ENCODE measurements around the gene ASB11. TPM values are rescaled to one million over a fixed set of nuclear protein-coding genes. Genes with fewer than 3 reads are reported as not detected.
"Not testable (repeated sequence)": the region's sequence is repeated elsewhere in the genome, so short reads cannot be mapped to it uniquely, and the experiment has no call there.

The ASB11 gene
- total and polyA plus RNA-seq, 4 experiments from 2014 or later: not detected

GRCh38 chrX:15310117-15310516 is 5.3 kb downstream of the ASB11 start:
- no peak for DNase-seq
- intact Hi-C loops (cut with micrococcal nuclease): no loop called here
- ChIA-PET CTCF (ENCODE audit: partially characterized antibody) (no interaction called here), POLR2A (ENCODE audit: partially characterized antibody) (no interaction called here)
- Mint-ChIP-seq H3K27me3 (no peaks in the 10 kb centered on the region), H3K9me3 (peaks cover 0 to 4% (median 0%) of the 10 kb centered on the region in 8 donors), H3K36me3 (no peaks in the 10 kb centered on the region), H3K4me1 (no peaks in the 10 kb centered on the region), H3K4me3 (no peak overlapping the region), H3K27ac (no peak overlapping the region)
- Histone ChIP-seq H3K9me3 (ENCODE audit: control insufficient read depth in 1 of 2, low read length in 2 of 2) (no peaks in the 10 kb centered on the region), H3K27ac (ENCODE audit: low read depth, low read length) (no peak overlapping the region), H3K4me1 (ENCODE audit: insufficient read depth, low read length) (no peaks in the 10 kb centered on the region), H3K36me3 (ENCODE audit: insufficient read depth, low read length) (no peaks in the 10 kb centered on the region), H3K27me3 (ENCODE audit: insufficient read depth, low read length) (no peaks in the 10 kb centered on the region), H3K4me3 (ENCODE audit: low read length in 2 of 2) (no peak overlapping the region)

GRCh38 chrX:15305899-15306298 is 9.5 kb downstream of the ASB11 start:
- H3K27me3 ChIP-seq (ENCODE audit: insufficient read depth, low read length); H3K4me3 ChIP-seq (ENCODE audit: low read length in 2 of 2); H3K27ac ChIP-seq (ENCODE audit: low read depth, low read length); H3K9me3 Mint-ChIP-seq; H3K4me3 Mint-ChIP-seq; intact Hi-C loops (cut with micrococcal nuclease); H3K4me1 ChIP-seq (ENCODE audit: insufficient read depth, low read length); H3K36me3 Mint-ChIP-seq; DNase-seq; H3K27ac Mint-ChIP-seq; H3K9me3 ChIP-seq (ENCODE audit: control insufficient read depth in 1 of 2, low read length in 2 of 2); H3K36me3 ChIP-seq (ENCODE audit: insufficient read depth, low read length); POLR2A ChIA-PET (ENCODE audit: partially characterized antibody); CTCF ChIA-PET (ENCODE audit: partially characterized antibody); H3K27me3 Mint-ChIP-seq; H3K4me1 Mint-ChIP-seq: not testable (repeated sequence)

GRCh38 chrX:15301924-15302323 is 13.5 kb downstream of the ASB11 start:
- H3K36me3 ChIP-seq (ENCODE audit: insufficient read depth, low read length): no peaks in the 10 kb centered on the region
- H3K27me3 Mint-ChIP-seq: no peaks in the 10 kb centered on the region
- H3K4me3 Mint-ChIP-seq: no peak overlapping the region
- no peaks in the 10 kb centered on the region for H3K36me3 Mint-ChIP-seq
- POLR2A ChIA-PET (ENCODE audit: partially characterized antibody): no interaction called here
- CTCF ChIA-PET (ENCODE audit: partially characterized antibody): interaction anchor here (1.0 to 1.6 kb wide), 2 partner anchors 11 to 14 kb away, joined by 3 to 4 read pairs; no protein-coding TSS in a partner anchor
- peaks cover 0 to 11% (median 4%) of the 10 kb centered on the region in 4 donors for H3K4me1 Mint-ChIP-seq
- H3K4me1 ChIP-seq (ENCODE audit: insufficient read depth, low read length): no peaks in the 10 kb centered on the region
- no peak overlapping the region for H3K27ac ChIP-seq (ENCODE audit: low read depth, low read length)
- H3K4me3 ChIP-seq (ENCODE audit: low read length in 2 of 2): no peak overlapping the region
- no peak for DNase-seq
- intact Hi-C loops (cut with micrococcal nuclease): loop anchor here (2.0 kb wide), 1 partner anchor 167 kb away; no protein-coding TSS in a partner anchor
- no peaks in the 10 kb centered on the region for H3K9me3 ChIP-seq (ENCODE audit: control insufficient read depth in 1 of 2, low read length in 2 of 2)
- H3K27me3 ChIP-seq (ENCODE audit: insufficient read depth, low read length): no peaks in the 10 kb centered on the region
- no peak overlapping the region for H3K27ac Mint-ChIP-seq
- H3K9me3 Mint-ChIP-seq: no peaks in the 10 kb centered on the region

GRCh38 chrX:15299941-15300851 is 15.2 kb downstream of the ASB11 start:
- Mint-ChIP-seq H3K36me3 (no peaks in the 10 kb centered on the region), H3K9me3 (no peaks in the 10 kb centered on the region), H3K27me3 (no peaks in the 10 kb centered on the region), H3K27ac (no peak overlapping the region), H3K4me1 (peaks cover 0 to 11% (median 4%) of the 10 kb centered on the region in 4 donors), H3K4me3 (no peak overlapping the region)
- Histone ChIP-seq H3K4me1 (ENCODE audit: insufficient read depth, low read length) (no peaks in the 10 kb centered on the region), H3K27me3 (ENCODE audit: insufficient read depth, low read length) (no peaks in the 10 kb centered on the region), H3K27ac (ENCODE audit: low read depth, low read length) (no peak overlapping the region), H3K4me3 (ENCODE audit: low read length in 2 of 2) (no peak overlapping the region), H3K36me3 (ENCODE audit: insufficient read depth, low read length) (no peaks in the 10 kb centered on the region), H3K9me3 (ENCODE audit: control insufficient read depth in 1 of 2, low read length in 2 of 2) (no peaks in the 10 kb centered on the region)
- peak in 2 of 5 donors; percentile 3 to 6 for DNase-seq
- intact Hi-C loops (cut with micrococcal nuclease): loop anchor here (2.0 kb wide), 1 partner anchor 169 kb away; no protein-coding TSS in a partner anchor
- ChIA-PET CTCF (ENCODE audit: partially characterized antibody) (interaction anchor here (0.8 to 1.6 kb wide), 5 partner anchors 8 to 167 kb away, joined by 3 to 4 read pairs (median 3); no protein-coding TSS in a partner anchor), POLR2A (ENCODE audit: partially characterized antibody) (no interaction called here)

- H3K4me1 ChIP-seq (ENCODE audit: insufficient read depth, low read length): no peaks in the 10 kb centered on the region
- Mint-ChIP-seq H3K36me3 (no peaks in the 10 kb centered on the region), H3K9me3 (no peaks in the 10 kb centered on the region), H3K27ac (no peak overlapping the region), H3K4me3 (no peak overlapping the region), H3K27me3 (no peaks in the 10 kb centered on the region), H3K4me1 (peaks cover 0 to 11% (median 4%) of the 10 kb centered on the region in 4 donors)
- H3K27ac ChIP-seq (ENCODE audit: low read depth, low read length): no peak overlapping the region
- no peak for DNase-seq
- ChIA-PET CTCF (ENCODE audit: partially characterized antibody) (interaction anchor here (1.3 to 1.6 kb wide), 2 partner anchors 16 to 168 kb away, joined by 3 read pairs; no protein-coding TSS in a partner anchor), POLR2A (ENCODE audit: partially characterized antibody) (no interaction called here)
- H3K27me3 ChIP-seq (ENCODE audit: insufficient read depth, low read length): no peaks in the 10 kb centered on the region
- intact Hi-C loops (cut with micrococcal nuclease): no loop called here
- H3K9me3 ChIP-seq (ENCODE audit: control insufficient read depth in 1 of 2, low read length in 2 of 2): no peaks in the 10 kb centered on the region
- no peaks in the 10 kb centered on the region for H3K36me3 ChIP-seq (ENCODE audit: insufficient read depth, low read length)
- H3K4me3 ChIP-seq (ENCODE audit: low read length in 2 of 2): no peak overlapping the region
Observed at GRCh38 chrX:15298780-15299179, 16.7 kb downstream of the ASB11 start.

- Mint-ChIP-seq H3K9me3 (no peaks in the 10 kb centered on the region), H3K4me3 (no peak overlapping the region), H3K36me3 (no peaks in the 10 kb centered on the region), H3K27ac (no peak overlapping the region), H3K4me1 (peaks cover 0 to 11% (median 4%) of the 10 kb centered on the region in 4 donors), H3K27me3 (no peaks in the 10 kb centered on the region)
- Histone ChIP-seq H3K4me1 (ENCODE audit: insufficient read depth, low read length) (no peaks in the 10 kb centered on the region), H3K9me3 (ENCODE audit: control insufficient read depth in 1 of 2, low read length in 2 of 2) (no peaks in the 10 kb centered on the region), H3K27me3 (ENCODE audit: insufficient read depth, low read length) (no peaks in the 10 kb centered on the region), H3K4me3 (ENCODE audit: low read length in 2 of 2) (no peak overlapping the region), H3K27ac (ENCODE audit: low read depth, low read length) (no peak overlapping the region), H3K36me3 (ENCODE audit: insufficient read depth, low read length) (no peaks in the 10 kb centered on the region)
- no peak for DNase-seq
- intact Hi-C loops (cut with micrococcal nuclease): no loop called here
- ChIA-PET POLR2A (ENCODE audit: partially characterized antibody) (no interaction called here), CTCF (ENCODE audit: partially characterized antibody) (interaction anchor here (1.3 kb wide), 1 partner anchor 15 kb away, joined by 3 read pairs; no protein-coding TSS in a partner anchor)
Observed at GRCh38 chrX:15298201-15298600, 17.2 kb downstream of the ASB11 start.

GRCh38 chrX:15293451-15293850 is 22.0 kb downstream of the ASB11 start:
- intact Hi-C loops (cut with micrococcal nuclease): no loop called here
- no peaks in the 10 kb centered on the region for H3K27me3 ChIP-seq (ENCODE audit: insufficient read depth, low read length)
- H3K36me3 ChIP-seq (ENCODE audit: insufficient read depth, low read length): no peaks in the 10 kb centered on the region
- H3K36me3 Mint-ChIP-seq: no peaks in the 10 kb centered on the region
- DNase-seq: no peak
- CTCF ChIA-PET (ENCODE audit: partially characterized antibody): no interaction called here
- POLR2A ChIA-PET (ENCODE audit: partially characterized antibody): no interaction called here
- H3K4me3 Mint-ChIP-seq: no peak overlapping the region
- no peak overlapping the region for H3K27ac Mint-ChIP-seq
- no peak overlapping the region for H3K27ac ChIP-seq (ENCODE audit: low read depth, low read length)
- no peaks in the 10 kb centered on the region for H3K27me3 Mint-ChIP-seq
- no peak overlapping the region for H3K4me3 ChIP-seq (ENCODE audit: low read length in 2 of 2)
- no peaks in the 10 kb centered on the region for H3K9me3 ChIP-seq (ENCODE audit: control insufficient read depth in 1 of 2, low read length in 2 of 2)
- peaks cover 0 to 11% (median 2%) of the 10 kb centered on the region in 4 donors for H3K4me1 Mint-ChIP-seq
- no peaks in the 10 kb centered on the region for H3K9me3 Mint-ChIP-seq
- H3K4me1 ChIP-seq (ENCODE audit: insufficient read depth, low read length): no peaks in the 10 kb centered on the region

Measured in CD4-positive, alpha-beta memory T cell (primary cell).